ENCODE data around the gene EFNA2.

EFNA2 gene

DNA sequence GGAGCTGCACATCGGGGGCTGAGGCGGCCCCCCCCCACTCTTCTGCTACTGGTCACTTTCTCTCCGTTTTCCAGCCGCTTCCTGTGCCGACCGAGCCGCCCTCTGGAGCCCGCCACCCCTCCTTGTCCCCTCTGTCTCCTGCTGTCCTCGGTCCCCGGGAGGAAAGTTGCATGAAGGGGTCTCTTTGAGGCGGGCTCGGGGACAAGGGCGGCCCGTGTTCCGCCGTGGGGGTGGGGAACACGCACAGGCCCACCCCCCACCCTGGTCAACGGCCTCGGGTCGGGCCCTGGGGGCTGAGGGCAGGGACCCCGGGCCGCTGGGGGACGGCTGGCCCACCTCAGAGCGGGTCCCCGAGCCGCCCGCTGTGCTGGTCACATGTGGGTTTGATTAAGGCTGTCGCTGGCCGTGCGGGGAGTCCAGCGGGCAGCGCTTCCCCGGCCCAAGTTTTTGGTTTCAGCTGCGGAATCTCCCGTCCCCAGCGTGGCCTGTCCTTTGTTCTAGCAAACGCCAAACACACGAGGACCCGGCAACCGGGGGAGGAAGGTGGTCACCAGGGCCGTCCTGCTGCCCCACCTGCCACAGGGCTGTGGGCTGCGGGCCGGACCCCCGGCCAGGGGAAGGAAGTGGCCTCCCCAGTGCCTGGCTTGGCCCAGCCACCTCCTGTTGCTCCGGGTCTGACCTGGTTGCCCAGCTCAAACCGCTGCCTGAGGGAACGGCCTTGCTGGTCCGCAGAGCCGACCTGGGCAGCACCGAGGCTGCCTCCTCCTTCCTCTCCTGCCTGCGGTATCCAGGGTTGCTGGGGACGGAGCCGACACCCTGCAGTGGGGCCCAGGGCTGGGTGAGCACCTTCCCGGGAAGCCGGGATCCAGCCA lies 1.9 kb downstream of the EFNA2 start:
- H3K9me3 ChIP-seq (ENCODE audit: control insufficient read depth, insufficient read depth, low read length), result no peaks in the 10 kb centered on the region
- no peak overlapping the region for H3K9ac ChIP-seq (ENCODE audit: low read depth, low read length)
- H3K36me3 ChIP-seq (ENCODE audit: insufficient read depth, low read length), result no peaks in the 10 kb centered on the region
- H3K4me1 ChIP-seq (ENCODE audit: insufficient read depth, low read length), result no peaks in the 10 kb centered on the region; the same call in 1 of the 2 replicates

DNA sequence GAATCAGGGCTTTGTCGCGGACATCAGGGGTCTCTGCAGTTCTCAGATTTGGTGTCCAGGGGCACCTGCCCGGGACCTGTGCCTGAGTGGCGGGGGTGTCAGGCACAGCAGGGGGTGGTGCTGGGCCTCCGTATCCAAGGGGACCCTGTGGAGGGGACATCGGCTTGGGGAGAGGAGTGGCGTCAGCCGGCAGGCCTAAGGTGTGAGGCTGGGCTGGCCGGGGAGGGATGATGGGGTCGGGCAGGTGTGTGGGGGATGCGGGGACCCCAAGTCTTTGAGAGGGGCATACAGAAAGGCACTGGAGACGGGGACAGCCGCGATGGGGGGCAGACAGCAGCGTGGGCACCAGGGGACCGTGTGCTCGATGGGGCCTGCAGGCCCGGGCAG lies 2.5 kb downstream of the EFNA2 start:
- no peaks in the 10 kb centered on the region for H3K36me3 ChIP-seq (ENCODE audit: insufficient read depth, low read length)

DNA sequence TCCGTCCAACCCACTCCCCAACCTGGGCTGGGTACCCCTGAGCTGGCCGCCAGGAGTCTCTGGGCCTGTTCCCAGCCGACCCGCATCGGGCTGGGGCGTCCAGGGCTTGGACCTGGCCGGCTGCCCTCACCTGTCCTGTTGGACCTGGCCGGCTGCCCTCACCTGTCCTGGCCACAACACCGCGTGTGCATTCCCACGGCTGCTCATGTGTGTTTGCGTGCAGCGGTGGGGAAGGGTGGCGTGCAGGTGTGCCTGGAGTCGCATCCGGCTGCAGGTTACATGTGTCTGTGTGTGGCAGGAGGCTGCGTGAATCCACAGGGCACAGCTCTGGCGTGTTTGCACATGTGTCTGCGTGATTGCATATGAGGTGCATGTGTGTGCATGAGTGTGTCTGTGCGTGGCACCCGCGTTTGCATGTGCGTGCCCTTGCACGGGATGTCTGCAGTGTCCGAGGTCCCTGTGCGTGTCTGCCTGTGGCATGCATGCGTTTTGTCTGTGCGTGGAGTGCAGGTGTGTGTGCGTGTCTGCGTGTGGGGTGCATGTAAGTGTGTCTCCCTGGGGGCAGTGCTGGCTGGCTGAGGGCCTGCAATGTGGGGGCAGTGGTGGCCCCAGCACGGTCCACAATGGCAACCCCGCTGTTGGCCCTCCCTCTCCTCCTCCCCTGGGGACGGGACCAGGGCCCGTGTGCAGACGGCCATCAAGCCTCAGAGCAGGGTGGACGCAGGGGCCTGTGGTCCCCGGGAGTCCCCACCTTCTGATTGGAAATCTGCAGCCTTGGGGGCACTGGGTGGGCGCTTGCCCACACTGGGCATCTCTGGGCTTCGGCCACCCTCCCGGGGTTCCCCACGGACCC lies 3.4 kb downstream of the EFNA2 start:
- Histone ChIP-seq H3K9me3 (ENCODE audit: control insufficient read depth, insufficient read depth, low read length) (no peaks in the 10 kb centered on the region), H3K9ac (ENCODE audit: low read depth, low read length) (no peak overlapping the region), H3K4me1 (ENCODE audit: insufficient read depth, low read length) (no peaks in the 10 kb centered on the region; the same call in 1 of the 2 replicates), H3K36me3 (ENCODE audit: insufficient read depth, low read length) (no peaks in the 10 kb centered on the region)

More for the DNA sequence above, 2.5 kb downstream of the EFNA2 start:
- Histone ChIP-seq H3K9ac (ENCODE audit: low read depth, low read length) (no peak overlapping the region), H3K9me3 (ENCODE audit: control insufficient read depth, insufficient read depth, low read length) (no peaks in the 10 kb centered on the region), H3K4me1 (ENCODE audit: insufficient read depth, low read length) (no peaks in the 10 kb centered on the region; the same call in 1 of the 2 replicates)

DNA sequence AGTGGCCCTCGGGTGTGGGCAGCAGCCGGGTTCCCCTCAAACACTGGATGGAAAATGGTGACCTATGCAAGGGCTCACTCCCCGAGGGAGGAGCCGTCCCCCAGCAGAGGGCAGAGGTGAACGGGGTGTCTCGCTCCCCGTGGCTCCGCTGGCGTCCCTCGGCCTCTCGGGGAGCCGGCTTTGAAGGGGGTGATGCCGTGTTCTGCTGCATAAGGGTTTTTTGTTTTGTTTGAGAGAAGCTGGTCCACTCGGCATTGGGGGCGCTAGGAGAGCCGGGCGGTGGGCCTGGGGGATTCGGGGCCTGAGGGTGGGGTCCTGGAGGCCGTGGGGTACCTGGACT lies 4.0 kb downstream of the EFNA2 start:
- H3K9ac ChIP-seq (ENCODE audit: low read depth, low read length), result no peak overlapping the region
- no peaks in the 10 kb centered on the region for H3K9me3 ChIP-seq (ENCODE audit: control insufficient read depth, insufficient read depth, low read length)
- H3K4me1 ChIP-seq (ENCODE audit: insufficient read depth, low read length), result no peaks in the 10 kb centered on the region; the same call in 1 of the 2 replicates
- H3K36me3 ChIP-seq (ENCODE audit: insufficient read depth, low read length), result no peaks in the 10 kb centered on the region

DNA sequence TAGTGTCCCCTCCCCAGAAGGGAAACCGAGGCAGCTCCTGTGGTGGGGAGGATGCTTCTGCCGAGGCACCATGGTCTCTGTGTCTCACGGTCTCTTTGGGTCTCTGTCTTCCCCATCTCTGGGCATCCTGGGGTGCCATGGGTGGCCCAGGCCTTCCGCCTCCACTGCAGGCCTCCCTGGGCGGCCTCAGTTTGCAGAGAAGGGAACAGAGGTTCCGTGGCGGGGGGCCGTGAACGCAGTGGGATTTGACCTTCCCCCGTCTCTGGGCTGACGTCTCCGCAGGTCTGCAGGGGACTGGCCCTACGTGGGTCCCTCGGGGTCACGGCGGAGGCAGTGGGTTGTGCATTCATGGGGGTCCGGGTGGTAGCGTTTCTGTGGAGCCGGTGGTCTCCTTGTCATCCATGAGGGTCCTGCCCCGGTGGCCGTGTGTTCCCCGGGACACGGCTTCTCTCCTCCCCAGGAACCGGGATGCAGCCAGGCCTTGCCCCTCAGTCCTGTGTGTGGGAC lies 4.6 kb downstream of the EFNA2 start:
- Histone ChIP-seq H3K36me3 (ENCODE audit: insufficient read depth, low read length) (no peaks in the 10 kb centered on the region), H3K4me1 (ENCODE audit: insufficient read depth, low read length) (no peaks in the 10 kb centered on the region; the same call in 1 of the 2 replicates), H3K9me3 (ENCODE audit: control insufficient read depth, insufficient read depth, low read length) (no peaks in the 10 kb centered on the region), H3K9ac (ENCODE audit: low read depth, low read length) (no peak overlapping the region)

DNA sequence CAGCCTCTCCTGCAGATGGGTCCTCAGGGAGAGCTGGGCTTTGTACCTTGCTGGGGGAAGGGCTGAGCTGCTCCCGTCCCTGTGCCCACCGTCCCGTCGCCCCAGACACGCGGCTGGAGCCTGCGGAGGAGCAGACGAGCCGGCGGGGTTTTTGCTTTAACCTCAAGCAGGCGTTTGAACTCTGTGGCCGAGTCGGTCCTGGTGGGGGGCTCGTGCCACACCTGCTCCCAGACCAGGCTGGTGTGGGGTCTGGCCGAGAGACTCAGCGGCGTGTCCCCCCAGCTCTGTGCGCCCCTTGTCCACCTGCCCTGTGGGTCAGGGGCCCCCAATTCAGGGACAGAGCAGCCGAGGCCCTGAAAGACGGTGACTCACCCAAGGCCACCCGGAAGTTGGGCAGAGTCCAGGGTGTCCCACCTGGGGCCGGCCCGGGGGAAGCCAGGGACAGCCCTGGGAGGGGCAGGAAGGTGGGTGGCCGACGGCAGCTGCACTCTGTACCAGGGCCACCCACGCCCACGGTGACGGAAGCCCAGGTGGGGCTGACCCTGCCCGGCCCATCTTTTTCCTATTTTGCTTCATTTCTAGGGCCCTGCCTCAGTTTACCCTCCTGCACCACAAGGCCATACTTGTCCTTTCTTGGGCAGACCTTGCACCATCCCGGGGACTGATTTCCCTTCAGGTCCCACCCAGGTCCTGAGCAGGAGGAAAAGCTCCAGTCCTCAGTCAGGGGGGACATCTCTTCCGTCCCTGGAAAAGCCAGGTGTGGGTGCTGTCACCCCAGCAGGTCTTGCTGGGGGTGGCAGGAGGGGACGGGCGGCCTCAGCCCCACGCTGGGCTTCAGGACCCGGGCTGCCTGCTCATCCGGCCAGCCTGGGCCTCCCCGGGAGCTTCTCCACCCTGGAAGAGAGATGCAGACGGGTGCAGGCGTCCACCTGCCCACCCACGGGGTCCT lies 5.3 kb downstream of the EFNA2 start:
- Histone ChIP-seq H3K4me1 (ENCODE audit: insufficient read depth, low read length) (no peaks in the 10 kb centered on the region; the same call in 1 of the 2 replicates), H3K9ac (ENCODE audit: low read depth, low read length) (no peak overlapping the region), H3K36me3 (ENCODE audit: insufficient read depth, low read length) (no peaks in the 10 kb centered on the region), H3K9me3 (ENCODE audit: control insufficient read depth, insufficient read depth, low read length) (no peaks in the 10 kb centered on the region)

DNA sequence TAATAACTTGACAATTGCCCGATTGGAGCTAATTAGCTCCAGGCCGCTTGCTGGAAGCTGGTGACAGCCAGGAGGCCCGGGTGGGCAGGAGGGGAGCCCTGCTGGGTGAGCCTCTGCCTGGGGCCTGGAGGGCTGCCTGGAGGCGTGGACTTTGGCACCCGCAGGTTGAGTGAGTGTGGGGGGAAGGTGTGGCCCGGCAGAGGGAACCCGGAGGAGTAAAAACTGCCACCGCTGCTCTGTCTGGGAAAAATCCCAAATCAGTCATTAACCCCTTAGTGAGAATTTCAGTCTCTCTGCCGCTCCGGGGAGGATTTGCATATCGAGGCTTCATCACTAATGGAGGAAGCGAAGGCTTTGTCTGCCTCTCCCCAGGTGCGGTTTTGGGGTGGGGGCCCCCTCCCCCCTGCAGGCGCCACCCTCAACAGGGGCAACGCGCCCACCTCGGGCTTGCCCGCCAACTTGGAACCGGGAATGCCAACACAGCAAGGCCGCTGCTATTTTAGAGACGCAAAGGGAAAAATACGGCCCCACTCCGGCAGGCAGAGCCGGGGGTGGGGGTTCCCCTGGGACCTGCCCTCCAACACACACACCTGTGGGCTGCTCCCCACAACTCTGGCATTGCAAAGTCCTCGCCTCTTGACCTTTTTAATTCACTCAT lies 6.2 kb downstream of the EFNA2 start:
- no peaks in the 10 kb centered on the region for H3K36me3 ChIP-seq (ENCODE audit: insufficient read depth, low read length)
- no peaks in the 10 kb centered on the region; the same call in 1 of the 2 replicates for H3K4me1 ChIP-seq (ENCODE audit: insufficient read depth, low read length)
- H3K9ac ChIP-seq (ENCODE audit: low read depth, low read length), result no peak overlapping the region
- no peaks in the 10 kb centered on the region for H3K9me3 ChIP-seq (ENCODE audit: control insufficient read depth, insufficient read depth, low read length)

DNA sequence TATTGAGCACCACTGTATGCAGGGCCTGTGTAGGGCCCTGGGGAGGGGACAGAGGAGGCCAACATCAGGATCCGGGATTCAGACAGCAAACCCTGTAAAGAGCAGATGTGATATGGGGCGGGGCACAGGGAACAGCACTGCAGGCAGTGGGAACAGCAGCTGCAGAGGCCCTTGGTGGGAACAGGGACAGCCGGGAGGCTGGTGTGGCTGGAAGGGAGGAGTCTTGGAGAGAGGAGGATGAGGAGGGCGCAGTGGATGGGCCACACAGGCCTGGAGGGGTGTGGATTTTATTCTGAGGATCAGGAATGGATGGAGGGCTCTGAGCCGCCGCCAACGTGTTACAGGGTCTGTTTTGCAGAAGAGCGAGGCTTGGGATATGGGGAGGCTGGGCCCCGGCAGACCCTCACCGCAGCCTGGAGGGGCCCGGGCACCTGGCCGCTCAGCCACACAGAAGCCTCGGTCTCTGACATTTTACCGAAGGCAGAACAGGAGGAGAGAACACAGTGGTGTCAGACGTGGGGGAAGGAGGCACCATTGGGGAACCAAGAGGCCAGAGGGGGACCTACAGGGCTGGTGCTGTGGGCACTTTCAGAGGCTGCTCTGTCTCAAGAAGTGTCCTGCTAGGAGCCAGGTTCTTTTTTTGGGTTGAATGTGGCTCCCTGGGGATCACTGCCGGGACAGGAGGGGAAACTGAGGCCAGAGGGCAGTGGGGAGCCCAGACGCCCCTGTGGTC lies 6.9 kb downstream of the EFNA2 start:
- Histone ChIP-seq H3K36me3 (ENCODE audit: insufficient read depth, low read length) (no peaks in the 10 kb centered on the region), H3K4me1 (ENCODE audit: insufficient read depth, low read length) (no peaks in the 10 kb centered on the region), H3K9ac (ENCODE audit: low read depth, low read length) (no peak overlapping the region), H3K9me3 (ENCODE audit: control insufficient read depth, insufficient read depth, low read length) (no peaks in the 10 kb centered on the region)

DNA sequence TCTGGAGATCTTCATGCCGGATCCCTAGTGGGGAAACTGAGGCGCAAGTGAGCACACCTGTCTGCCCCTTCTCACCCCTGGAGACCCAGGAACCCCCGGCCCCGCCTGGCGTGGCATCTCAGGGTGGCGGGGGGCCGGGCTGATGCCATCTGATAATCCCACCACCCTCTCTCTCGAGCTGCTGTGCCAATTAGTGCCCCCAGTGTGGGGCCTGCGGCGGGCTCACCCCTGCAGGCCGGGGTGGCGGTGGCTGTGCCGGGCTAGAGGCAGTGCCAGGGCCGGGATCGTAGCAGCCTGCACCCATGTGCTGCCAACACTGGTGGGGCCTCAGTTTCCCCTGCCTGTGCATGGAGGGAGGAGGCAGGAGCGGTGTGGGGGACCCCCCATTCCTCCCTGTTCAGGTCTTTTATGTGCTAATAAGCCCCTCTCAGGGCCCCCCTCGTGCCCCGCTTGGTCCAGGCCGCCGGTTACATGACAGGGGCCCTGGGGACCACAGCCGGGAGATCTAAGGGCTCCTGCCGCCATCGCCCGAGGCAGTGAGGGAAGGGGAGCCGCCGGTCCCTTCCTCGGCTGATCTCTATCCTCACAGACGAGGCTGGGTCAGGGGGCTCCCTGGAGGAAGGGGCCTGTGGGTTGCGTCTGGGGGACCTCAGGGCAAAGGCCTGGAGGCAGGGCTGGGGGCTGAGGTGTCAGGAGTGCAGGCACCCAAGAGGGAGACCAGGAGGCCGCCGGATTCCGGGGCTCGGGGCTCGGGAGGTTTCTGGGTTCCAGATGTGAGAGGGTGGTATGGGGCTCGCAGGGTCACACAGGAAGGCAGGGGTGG lies 8.3 kb downstream of the EFNA2 start:
- Histone ChIP-seq H3K4me1 (ENCODE audit: insufficient read depth, low read length) (no peaks in the 10 kb centered on the region), H3K36me3 (ENCODE audit: insufficient read depth, low read length) (no peaks in the 10 kb centered on the region), H3K9ac (ENCODE audit: low read depth, low read length) (no peak overlapping the region), H3K9me3 (ENCODE audit: control insufficient read depth, insufficient read depth, low read length) (no peaks in the 10 kb centered on the region)

DNA sequence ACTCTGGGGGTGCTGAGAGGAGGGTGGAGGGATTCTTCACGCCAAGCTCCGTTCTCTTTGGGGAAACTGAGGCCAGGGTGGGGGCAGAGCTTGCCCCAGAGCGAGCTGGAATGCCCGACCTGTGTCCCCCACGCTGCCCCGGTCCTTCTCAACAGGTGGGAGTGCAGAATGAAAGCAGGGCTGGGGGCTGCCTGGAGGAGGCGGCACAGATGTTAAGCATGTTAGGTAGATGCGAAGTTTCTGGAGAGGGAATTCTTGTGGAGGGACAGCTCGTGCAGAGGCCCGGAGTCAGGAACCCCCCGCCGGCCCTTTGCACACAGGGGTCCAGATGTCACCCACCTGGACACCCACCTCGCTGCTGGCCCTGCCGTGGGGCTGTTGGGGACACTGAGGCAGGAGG lies 9.0 kb downstream of the EFNA2 start:
- Histone ChIP-seq H3K9me3 (ENCODE audit: control insufficient read depth, insufficient read depth, low read length) (no peaks in the 10 kb centered on the region), H3K9ac (ENCODE audit: low read depth, low read length) (no peak overlapping the region), H3K4me1 (ENCODE audit: insufficient read depth, low read length) (no peaks in the 10 kb centered on the region), H3K36me3 (ENCODE audit: insufficient read depth, low read length) (no peaks in the 10 kb centered on the region)

DNA sequence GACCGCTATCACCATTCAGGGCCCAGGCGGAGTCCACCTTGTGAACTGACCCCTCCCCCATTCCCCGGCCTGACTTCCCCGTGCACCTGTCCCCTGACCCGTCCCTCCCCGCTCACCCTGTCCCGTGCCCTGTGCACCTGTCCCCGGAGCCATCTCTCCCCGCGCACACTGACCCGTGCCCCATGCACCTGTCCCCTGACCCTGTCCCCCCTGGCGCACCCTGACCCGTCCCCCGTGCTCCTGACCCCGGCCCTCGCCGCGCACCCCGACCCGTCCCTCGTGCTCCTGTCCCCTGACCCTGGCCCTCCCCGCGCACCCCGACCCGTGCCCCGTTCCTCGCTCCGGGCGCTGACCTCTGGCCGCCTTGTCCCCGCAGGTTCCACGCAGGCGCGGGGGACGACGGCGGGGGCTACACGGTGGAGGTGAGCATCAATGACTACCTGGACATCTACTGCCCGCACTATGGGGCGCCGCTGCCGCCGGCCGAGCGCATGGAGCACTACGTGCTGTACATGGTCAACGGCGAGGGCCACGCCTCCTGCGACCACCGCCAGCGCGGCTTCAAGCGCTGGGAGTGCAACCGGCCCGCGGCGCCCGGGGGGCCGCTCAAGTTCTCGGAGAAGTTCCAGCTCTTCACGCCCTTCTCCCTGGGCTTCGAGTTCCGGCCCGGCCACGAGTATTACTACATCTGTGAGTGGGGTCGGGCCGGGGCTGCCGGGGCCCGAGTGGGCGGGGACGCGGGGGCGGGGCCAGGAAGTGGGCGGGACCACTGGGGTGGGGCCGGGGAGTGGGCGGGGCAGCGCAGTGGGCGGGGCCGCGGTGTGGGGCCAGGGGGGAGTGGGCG lies 9.7 kb downstream of the EFNA2 start:
- Histone ChIP-seq H3K36me3 (ENCODE audit: insufficient read depth, low read length) (no peaks in the 10 kb centered on the region), H3K9ac (ENCODE audit: low read depth, low read length) (peak overlapping the region; percentile 50; the same call in 1 of the 2 replicates), H3K9me3 (ENCODE audit: control insufficient read depth, insufficient read depth, low read length) (no peaks in the 10 kb centered on the region), H3K4me1 (ENCODE audit: insufficient read depth, low read length) (no peaks in the 10 kb centered on the region)

DNA sequence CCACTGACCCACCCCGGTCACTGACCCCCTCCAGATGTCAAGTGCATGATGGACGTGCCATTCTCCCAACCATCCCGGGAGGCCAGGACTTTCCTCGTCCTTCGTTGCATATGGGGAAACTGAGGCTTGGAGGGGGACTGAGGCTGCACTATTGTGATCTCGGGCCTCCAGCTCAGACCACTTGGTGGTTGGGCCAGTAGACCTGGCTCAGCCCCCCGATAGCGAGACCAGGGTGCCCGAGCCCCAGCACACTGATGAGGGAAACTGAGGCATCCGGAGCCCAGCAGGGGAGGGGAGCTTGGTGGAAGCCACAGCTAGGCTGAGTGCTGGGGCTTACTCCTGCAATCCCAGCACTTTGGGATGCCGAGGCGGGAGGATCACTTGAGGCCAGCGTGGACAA lies 10.4 kb downstream of the EFNA2 start:
- H3K4me1 ChIP-seq (ENCODE audit: insufficient read depth, low read length), result no peaks in the 10 kb centered on the region
- no peak overlapping the region for H3K9ac ChIP-seq (ENCODE audit: low read depth, low read length)
- H3K9me3 ChIP-seq (ENCODE audit: control insufficient read depth, insufficient read depth, low read length), result no peaks in the 10 kb centered on the region

More for the DNA sequence above, 10.4 kb downstream of the EFNA2 start:
- H3K36me3 ChIP-seq (ENCODE audit: insufficient read depth, low read length), result no peaks in the 10 kb centered on the region

All from ES-I3 (cell line).